Measurements from ENCODE around the gene SGSM1. TPM values are rescaled to one million over a fixed set of nuclear protein-coding genes. Genes with fewer than 3 reads are reported as not detected.

Gene SGSM1
- total and polyA plus RNA-seq, 9 donors: 0.08 to 0.76 (median 0.17) TPM

DNA sequence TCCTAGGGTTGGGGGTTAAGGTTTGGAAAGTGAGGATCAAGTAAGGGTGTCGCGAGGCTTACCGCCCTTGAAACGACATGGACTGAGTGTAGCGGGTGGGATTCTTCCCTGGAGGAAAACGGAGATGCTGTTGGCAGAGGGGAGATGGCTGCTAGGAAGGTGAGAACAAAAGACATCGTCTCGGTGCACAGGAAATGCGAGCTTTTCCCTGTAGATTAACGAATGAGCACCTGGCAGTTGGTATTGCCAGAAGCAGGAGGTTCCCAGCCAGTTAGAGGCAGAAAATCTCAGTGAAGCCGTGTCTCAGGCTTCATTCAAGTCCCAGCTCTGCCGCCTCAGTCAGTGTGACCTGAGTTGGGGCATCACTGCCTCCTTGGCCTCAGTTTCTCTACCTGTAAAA, 141.9 kb downstream of the SGSM1 start:
- Histone ChIP-seq H3K36me3 (ENCODE audit: control insufficient read depth, insufficient read depth, low read length) (no peaks in the 10 kb centered on the region), H3K27me3 (ENCODE audit: control insufficient read depth, insufficient read depth, low read length) (peaks cover 14% of the 10 kb centered on the region), H3K27ac (ENCODE audit: low read length) (no peak overlapping the region), H3K4me1 (ENCODE audit: control insufficient read depth, insufficient read depth, low read length) (peaks cover 6% of the 10 kb centered on the region), H3K4me3 (ENCODE audit: low read length) (no peak overlapping the region), H3K9me3 (replicated peaks; ENCODE audit: control insufficient read depth, low read depth, low read length) (no peaks in the 10 kb centered on the region)
- WGBS (ENCODE audit: insufficient coverage): 29% methylated on average over 10 of the region's 12 CpGs
- no peak for DNase-seq

DNA sequence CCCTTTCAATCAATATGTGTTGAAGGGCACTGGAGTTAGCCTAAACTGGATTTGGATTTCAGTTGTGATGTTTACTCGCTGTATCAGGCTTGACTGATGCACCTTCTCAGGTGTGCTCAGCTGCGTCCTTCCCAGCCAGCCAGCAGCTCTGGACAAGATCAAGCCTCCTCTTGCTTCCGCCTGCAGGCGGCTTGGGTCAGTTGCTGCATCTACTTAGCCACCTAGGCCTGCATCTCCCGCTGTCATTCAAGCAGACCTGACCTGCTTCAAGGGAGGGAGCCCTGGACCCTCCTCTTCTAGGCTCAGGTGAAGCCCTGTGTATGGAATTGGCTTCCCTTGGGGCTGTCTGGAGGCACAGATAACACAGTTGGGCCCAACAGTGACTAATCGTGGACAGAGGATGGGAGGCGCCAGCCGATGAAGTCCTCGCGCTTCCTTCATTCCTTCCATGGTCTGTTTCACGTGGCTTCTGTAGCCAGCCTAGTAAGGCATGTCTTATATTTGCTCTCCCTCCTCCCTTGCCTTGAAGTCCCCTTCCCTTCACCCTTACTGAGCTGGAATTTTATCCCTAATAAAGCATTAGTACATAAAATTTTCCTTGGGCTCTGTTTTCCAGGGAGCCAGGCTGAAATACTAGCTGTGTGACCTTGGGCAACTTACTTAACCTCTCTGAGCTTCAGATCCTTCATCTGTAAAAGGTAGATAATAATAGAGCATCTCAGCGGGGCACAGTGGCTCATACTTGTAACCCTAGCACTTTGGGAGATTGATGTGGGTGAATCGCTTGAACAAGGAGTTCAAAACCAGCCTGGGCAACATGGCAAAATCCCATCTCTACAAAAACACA, 142.6 kb downstream of the SGSM1 start:
- Histone ChIP-seq H3K4me3 (ENCODE audit: low read length) (no peak overlapping the region), H3K36me3 (ENCODE audit: control insufficient read depth, insufficient read depth, low read length) (no peaks in the 10 kb centered on the region), H3K27me3 (ENCODE audit: control insufficient read depth, insufficient read depth, low read length) (peaks cover 21% of the 10 kb centered on the region), H3K27ac (ENCODE audit: low read length) (no peak overlapping the region), H3K4me1 (ENCODE audit: control insufficient read depth, insufficient read depth, low read length) (peaks cover 9% of the 10 kb centered on the region), H3K9me3 (replicated peaks; ENCODE audit: control insufficient read depth, low read depth, low read length) (no peaks in the 10 kb centered on the region)
- DNase-seq: no peak
- 75% methylated on average over 8 of the region's 13 CpGs for WGBS (ENCODE audit: insufficient coverage)

DNA sequence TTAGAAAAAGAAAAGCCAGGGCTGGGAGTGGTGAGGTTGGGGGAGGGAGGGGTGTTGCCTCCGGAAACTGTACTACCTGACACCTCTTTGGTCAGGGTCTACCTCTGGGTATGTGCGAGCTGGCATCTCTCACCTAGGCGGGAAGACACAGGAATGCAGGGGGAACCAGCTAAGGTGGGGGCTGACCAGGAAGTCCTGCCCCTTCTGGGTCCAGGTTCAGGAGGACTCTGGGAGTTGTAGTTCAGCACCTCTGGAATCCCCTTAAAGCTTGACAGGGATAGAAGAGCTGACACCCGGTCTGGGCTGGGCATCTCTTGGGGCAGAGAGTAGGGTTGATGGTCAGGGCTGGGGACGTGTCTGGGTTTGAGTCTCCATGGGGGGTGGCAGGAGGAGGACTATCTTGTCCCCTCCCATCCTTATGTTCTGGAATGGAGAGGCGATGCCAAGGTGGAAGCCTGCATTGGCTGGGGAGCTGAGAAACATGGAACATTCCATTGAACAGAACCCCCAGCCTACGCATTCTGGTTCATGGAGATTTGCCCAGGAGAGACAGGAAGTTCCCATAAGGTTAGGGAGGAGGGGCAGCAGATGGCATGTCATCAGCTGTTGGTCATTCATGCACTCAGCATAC, 144.4 kb downstream of the SGSM1 start:
- H3K4me3 ChIP-seq (ENCODE audit: low read length): no peak overlapping the region
- H3K27me3 ChIP-seq (ENCODE audit: control insufficient read depth, insufficient read depth, low read length): peaks cover 22% of the 10 kb centered on the region
- no peak overlapping the region for H3K27ac ChIP-seq (ENCODE audit: low read length)
- H3K4me1 ChIP-seq (ENCODE audit: control insufficient read depth, insufficient read depth, low read length): peaks cover 9% of the 10 kb centered on the region
- 10% methylated on average over 2 of the region's 7 CpGs for WGBS (ENCODE audit: insufficient coverage)
- peak; percentile 28 for DNase-seq
- H3K9me3 ChIP-seq (replicated peaks; ENCODE audit: control insufficient read depth, low read depth, low read length): no peaks in the 10 kb centered on the region
- no peaks in the 10 kb centered on the region for H3K36me3 ChIP-seq (ENCODE audit: control insufficient read depth, insufficient read depth, low read length)

DNA sequence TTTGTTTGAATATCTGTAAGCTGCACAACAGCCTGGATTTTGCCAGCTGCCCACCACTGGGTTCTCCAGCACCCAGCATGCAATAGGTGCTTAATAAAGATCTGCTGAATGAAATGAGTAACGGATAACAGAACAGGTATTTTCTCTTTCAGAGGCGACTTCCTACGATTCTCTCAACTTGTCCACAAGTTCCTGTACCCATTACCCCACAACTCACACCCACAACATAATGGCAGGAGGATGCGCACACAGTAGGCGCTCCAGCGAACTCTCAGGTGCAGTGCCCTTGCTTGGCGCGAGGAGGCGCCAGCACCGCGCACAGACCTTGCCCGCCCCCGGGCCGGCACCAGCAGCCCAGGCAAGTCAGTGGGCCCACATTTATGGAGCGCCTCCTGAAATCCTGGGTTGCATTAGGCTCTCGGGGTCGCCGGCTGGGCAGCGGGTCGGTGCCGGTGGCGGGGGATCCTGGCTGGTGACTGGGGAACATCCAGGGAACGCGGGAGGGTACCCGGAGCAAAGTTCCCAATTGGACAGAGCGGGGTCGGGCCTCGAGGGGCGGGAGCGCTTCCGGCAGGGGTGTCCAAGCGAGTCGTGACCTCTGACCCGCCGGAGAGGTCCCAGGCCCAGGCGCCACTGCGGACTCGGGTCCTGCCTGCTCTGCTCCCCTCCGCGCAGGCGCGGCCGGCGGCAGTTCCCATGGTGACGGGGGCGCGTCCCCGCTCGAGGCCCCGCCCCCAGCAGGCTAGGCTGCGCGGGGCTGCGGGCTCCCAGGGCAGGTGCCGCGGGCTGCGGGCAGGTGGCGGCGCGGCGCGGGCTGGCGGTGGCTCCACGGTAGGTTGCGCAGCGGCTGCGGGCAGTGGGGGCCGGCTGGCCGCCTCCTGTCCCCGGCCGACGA, 146.2 kb downstream of the SGSM1 start, which contains the start of gene KIAA1671:
KIAA1671 (plus strand) TSS at position 775 of the 895 bp plus-strand sequence. CDS start 75,284 bp downstream, outside the sequence.
- Histone ChIP-seq H3K9me3 (replicated peaks; ENCODE audit: control insufficient read depth, low read depth, low read length) (no peaks in the 10 kb centered on the region), H3K36me3 (ENCODE audit: control insufficient read depth, insufficient read depth, low read length) (no peaks in the 10 kb centered on the region), H3K4me3 (ENCODE audit: low read length) (peak within 1 kb of the TSS; percentile 71), H3K27ac (ENCODE audit: low read length) (peak within 1 kb of the TSS; percentile 47), H3K27me3 (ENCODE audit: control insufficient read depth, insufficient read depth, low read length) (peaks cover 22% of the 10 kb centered on the region), H3K4me1 (ENCODE audit: control insufficient read depth, insufficient read depth, low read length) (peaks cover 9% of the 10 kb centered on the region)
- DNase-seq: peak; percentile 86
- WGBS (ENCODE audit: insufficient coverage): under 1% methylated on average over 70 of the region's 71 CpGs

GRCh38 chr22:24952837-24953383, 146.9 kb downstream of the SGSM1 start:
- H3K9me3 ChIP-seq (replicated peaks; ENCODE audit: control insufficient read depth, low read depth, low read length): no peaks in the 10 kb centered on the region
- no peaks in the 10 kb centered on the region for H3K36me3 ChIP-seq (ENCODE audit: control insufficient read depth, insufficient read depth, low read length)
- peaks cover 19% of the 10 kb centered on the region for H3K27me3 ChIP-seq (ENCODE audit: control insufficient read depth, insufficient read depth, low read length)
- H3K27ac ChIP-seq (ENCODE audit: low read length): peak overlapping the region; percentile 47
- WGBS (ENCODE audit: insufficient coverage): under 1% methylated on average over 32 of the region's 35 CpGs
- peak; percentile 33 for DNase-seq
- peak overlapping the region; percentile 58 for H3K4me3 ChIP-seq (ENCODE audit: low read length)
- H3K4me1 ChIP-seq (ENCODE audit: control insufficient read depth, insufficient read depth, low read length): peaks cover 9% of the 10 kb centered on the region

GRCh38 chr22:24953384-24954113, 147.5 kb downstream of the SGSM1 start:
- WGBS (ENCODE audit: insufficient coverage): 2% methylated on average over 44 of the region's 47 CpGs
- Histone ChIP-seq H3K4me1 (ENCODE audit: control insufficient read depth, insufficient read depth, low read length) (peaks cover 9% of the 10 kb centered on the region), H3K36me3 (ENCODE audit: control insufficient read depth, insufficient read depth, low read length) (no peaks in the 10 kb centered on the region), H3K4me3 (ENCODE audit: low read length) (peak overlapping the region; percentile 58), H3K9me3 (replicated peaks; ENCODE audit: control insufficient read depth, low read depth, low read length) (no peaks in the 10 kb centered on the region), H3K27me3 (ENCODE audit: control insufficient read depth, insufficient read depth, low read length) (peaks cover 19% of the 10 kb centered on the region), H3K27ac (ENCODE audit: low read length) (no peak overlapping the region)
- peak; percentile 14 for DNase-seq

GRCh38 chr22:24954114-24954463, 148.1 kb downstream of the SGSM1 start:
- H3K4me1 ChIP-seq (ENCODE audit: control insufficient read depth, insufficient read depth, low read length): peaks cover 9% of the 10 kb centered on the region
- DNase-seq: peak; percentile 18
- H3K4me3 ChIP-seq (ENCODE audit: low read length): no peak overlapping the region
- WGBS (ENCODE audit: insufficient coverage): 24% methylated on average over 4 of the region's 4 CpGs
- no peaks in the 10 kb centered on the region for H3K36me3 ChIP-seq (ENCODE audit: control insufficient read depth, insufficient read depth, low read length)
- H3K27me3 ChIP-seq (ENCODE audit: control insufficient read depth, insufficient read depth, low read length): peaks cover 19% of the 10 kb centered on the region
- H3K27ac ChIP-seq (ENCODE audit: low read length): no peak overlapping the region
- H3K9me3 ChIP-seq (replicated peaks; ENCODE audit: control insufficient read depth, low read depth, low read length): no peaks in the 10 kb centered on the region

GRCh38 chr22:24954856-24955255, 148.8 kb downstream of the SGSM1 start:
- Histone ChIP-seq H3K4me1 (ENCODE audit: control insufficient read depth, insufficient read depth, low read length) (peaks cover 9% of the 10 kb centered on the region), H3K9me3 (replicated peaks; ENCODE audit: control insufficient read depth, low read depth, low read length) (no peaks in the 10 kb centered on the region), H3K36me3 (ENCODE audit: control insufficient read depth, insufficient read depth, low read length) (no peaks in the 10 kb centered on the region), H3K27me3 (ENCODE audit: control insufficient read depth, insufficient read depth, low read length) (peaks cover 19% of the 10 kb centered on the region), H3K27ac (ENCODE audit: low read length) (no peak overlapping the region), H3K4me3 (ENCODE audit: low read length) (no peak overlapping the region)
- 100% methylated on average over 1 of the region's 8 CpGs for WGBS (ENCODE audit: insufficient coverage)
- DNase-seq: no peak

DNA sequence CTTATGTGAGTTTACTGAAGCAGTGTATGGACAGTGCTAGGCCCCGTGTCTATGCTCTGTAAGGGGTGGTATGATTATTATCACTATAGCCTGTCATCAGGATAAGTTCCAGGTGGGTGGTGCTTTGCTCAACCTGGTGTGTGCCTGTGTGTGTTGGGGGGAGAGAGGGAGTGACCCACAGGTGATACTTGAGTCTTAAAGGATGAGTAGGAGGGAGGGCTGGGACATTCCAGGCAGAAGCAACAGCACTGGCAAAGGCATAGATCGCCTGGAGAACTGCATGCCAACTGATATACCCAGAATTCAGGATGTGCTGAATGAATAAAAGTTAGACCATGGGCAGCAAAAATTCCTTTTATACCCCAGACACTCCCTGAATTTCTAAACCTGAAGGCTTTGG, 151.0 kb downstream of the SGSM1 start:
- Histone ChIP-seq H3K9me3 (replicated peaks; ENCODE audit: control insufficient read depth, low read depth, low read length) (no peaks in the 10 kb centered on the region), H3K36me3 (ENCODE audit: control insufficient read depth, insufficient read depth, low read length) (no peaks in the 10 kb centered on the region), H3K4me3 (ENCODE audit: low read length) (no peak overlapping the region), H3K4me1 (ENCODE audit: control insufficient read depth, insufficient read depth, low read length) (peaks cover 6% of the 10 kb centered on the region), H3K27me3 (ENCODE audit: control insufficient read depth, insufficient read depth, low read length) (peaks cover 11% of the 10 kb centered on the region), H3K27ac (ENCODE audit: low read length) (no peak overlapping the region)
- DNase-seq: no peak
- no CpG with 5 or more reads among the region's 2 CpGs for WGBS (ENCODE audit: insufficient coverage)

Data from muscle of leg (tissue), 11 donors.